ENCODE results near the gene COMP. TPM values are rescaled to one million over a fixed set of nuclear protein-coding genes. Genes with fewer than 3 reads are reported as not detected.
A peak's percentile ranks its signal among the peaks of the same experiment; 100 is the strongest.

Gene COMP
- 1.5 TPM for polyA plus RNA-seq (2013, experiment 1 of 2)
- 0.86 TPM for polyA plus RNA-seq (2013, experiment 2 of 2)

GRCh38 chr19:18790566-18791314, at the start of gene COMP:
COMP (minus strand) TSS chr19:18791305; CDS start chr19:18791269, 36 bp downstream.
- Histone ChIP-seq H3K4me1 (ENCODE audit: control insufficient read depth, insufficient read depth, low read length, poor library complexity, severe bottlenecking) (peaks cover 3% of the 10 kb centered on the region), H3K4me3 (ENCODE audit: extremely low read depth, insufficient read depth, low read length, poor library complexity, severe bottlenecking) (peak within 1 kb of the TSS; percentile 1), H3K27ac (ENCODE audit: low read depth, low read length, severe bottlenecking) (no peak within 1 kb of the TSS), H3K36me3 (ENCODE audit: control insufficient read depth, insufficient read depth, low read length) (no peaks in the 10 kb centered on the region), H3K9me3 (ENCODE audit: control insufficient read depth, low read length) (no peaks in the 10 kb centered on the region)
- 5 to 6% methylated on average over 51 to 56 of the region's 61 CpGs for WGBS, 2 experiments (ENCODE audit: insufficient coverage in 2 of 2)

DNA sequence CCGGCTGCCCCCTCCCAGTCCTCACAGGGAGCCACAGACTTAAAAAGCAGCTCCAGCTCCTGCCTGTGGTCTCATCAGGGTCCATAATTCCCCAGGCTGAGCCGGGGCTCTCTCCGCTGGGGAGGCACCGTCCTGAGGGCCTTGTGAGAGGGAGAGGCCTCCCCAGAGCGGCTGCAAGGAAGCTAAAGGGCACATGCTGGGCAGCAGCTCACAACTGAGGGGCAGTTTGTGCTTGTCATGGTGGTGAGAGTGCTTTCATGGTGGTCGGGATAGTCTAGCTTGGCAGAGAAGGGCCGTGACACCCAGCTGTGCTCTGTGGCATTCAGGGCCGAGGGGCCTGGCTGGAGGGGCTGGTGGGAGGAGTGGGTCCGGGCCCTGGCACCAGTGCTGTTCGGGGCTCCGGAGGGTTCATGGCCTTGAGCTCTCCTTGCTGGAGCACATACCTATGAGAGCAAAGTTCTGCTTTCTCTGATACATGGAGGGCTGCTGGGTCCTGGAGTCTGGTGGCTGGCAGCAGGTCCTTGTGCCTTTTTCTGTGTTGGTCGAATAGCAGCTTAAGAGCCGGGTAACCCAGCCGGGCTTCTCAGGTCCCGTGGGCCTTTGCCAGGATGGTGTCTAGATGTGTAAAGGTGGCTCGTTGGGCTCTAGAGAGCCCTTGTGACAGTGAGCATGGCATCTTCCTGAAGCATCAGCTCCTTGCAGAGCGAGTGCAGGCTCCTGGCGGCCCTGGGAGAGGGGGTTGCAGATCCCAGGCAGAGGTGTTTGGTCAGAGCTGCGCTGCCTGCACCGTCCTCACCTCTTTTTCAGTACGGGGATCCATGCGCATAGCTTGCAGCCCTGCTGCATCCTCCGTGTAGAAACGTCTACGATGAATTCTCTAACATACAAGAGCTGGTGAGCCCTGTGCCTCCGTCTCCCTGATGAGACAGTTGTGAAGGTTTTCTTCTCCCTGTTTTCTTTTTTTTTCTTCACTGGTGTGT, 49.5 kb upstream of the COMP start:
- H3K4me3 ChIP-seq (ENCODE audit: extremely low read depth, insufficient read depth, low read length, poor library complexity, severe bottlenecking): no peak overlapping the region
- peaks cover 42% of the 10 kb centered on the region for H3K36me3 ChIP-seq (ENCODE audit: control insufficient read depth, insufficient read depth, low read length)
- peaks cover 9% of the 10 kb centered on the region for H3K4me1 ChIP-seq (ENCODE audit: control insufficient read depth, insufficient read depth, low read length, poor library complexity, severe bottlenecking)
- no peaks in the 10 kb centered on the region for H3K9me3 ChIP-seq (ENCODE audit: control insufficient read depth, low read length)
- no peak overlapping the region for H3K27ac ChIP-seq (ENCODE audit: low read depth, low read length, severe bottlenecking)
- WGBS, 2 experiments (ENCODE audit: insufficient coverage in 2 of 2): 89 to 91% methylated on average over 22 to 24 of the region's 26 CpGs

DNA sequence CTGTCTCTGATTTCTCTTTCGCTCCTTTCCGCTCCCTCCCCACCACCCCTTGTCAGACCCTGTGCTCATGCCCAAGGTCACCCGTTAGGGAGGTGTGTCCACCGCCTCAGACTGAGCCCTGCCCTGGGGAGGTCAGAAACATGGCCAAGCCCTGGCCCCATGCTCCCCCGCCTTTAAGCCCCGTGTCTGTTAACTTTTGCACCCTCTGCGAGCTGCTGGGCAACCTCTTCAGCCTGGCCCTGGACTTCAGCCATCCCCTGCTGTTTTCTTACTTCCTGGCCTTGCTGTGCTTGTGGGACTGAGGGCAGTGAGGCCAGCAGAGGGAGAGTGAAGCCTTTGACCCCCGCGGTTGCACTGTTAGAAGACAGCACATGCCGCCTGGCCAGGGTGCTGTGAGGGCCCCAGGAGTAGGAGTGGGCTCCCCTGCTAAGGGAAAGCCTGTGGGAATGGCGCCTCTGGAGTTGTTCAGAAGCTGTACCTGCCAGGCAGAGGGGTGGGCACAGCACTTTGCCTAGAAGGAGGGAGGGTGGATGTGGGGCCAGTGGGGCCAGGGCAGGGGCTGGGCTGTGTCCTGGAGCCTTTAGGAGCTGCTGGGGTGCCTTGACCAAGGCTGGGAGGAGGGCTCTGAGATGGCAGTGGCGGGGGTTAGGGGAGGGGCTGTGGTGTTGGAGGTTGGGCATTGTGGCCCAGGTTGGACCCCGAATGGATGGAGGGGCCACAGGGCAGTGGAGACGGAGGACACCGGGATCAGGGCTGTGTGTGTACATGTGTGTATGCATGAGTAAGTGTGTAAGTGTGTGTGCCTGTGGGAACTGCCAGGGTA, 48.6 kb upstream of the COMP start:
- Histone ChIP-seq H3K27ac (ENCODE audit: low read depth, low read length, severe bottlenecking) (no peak overlapping the region), H3K4me1 (ENCODE audit: control insufficient read depth, insufficient read depth, low read length, poor library complexity, severe bottlenecking) (peaks cover 10% of the 10 kb centered on the region), H3K36me3 (ENCODE audit: control insufficient read depth, insufficient read depth, low read length) (peaks cover 48% of the 10 kb centered on the region), H3K4me3 (ENCODE audit: extremely low read depth, insufficient read depth, low read length, poor library complexity, severe bottlenecking) (no peak overlapping the region), H3K9me3 (ENCODE audit: control insufficient read depth, low read length) (no peaks in the 10 kb centered on the region)
- 88 to 92% methylated on average over 12 to 14 of the region's 15 CpGs for WGBS, 2 experiments (ENCODE audit: insufficient coverage in 2 of 2)

DNA sequence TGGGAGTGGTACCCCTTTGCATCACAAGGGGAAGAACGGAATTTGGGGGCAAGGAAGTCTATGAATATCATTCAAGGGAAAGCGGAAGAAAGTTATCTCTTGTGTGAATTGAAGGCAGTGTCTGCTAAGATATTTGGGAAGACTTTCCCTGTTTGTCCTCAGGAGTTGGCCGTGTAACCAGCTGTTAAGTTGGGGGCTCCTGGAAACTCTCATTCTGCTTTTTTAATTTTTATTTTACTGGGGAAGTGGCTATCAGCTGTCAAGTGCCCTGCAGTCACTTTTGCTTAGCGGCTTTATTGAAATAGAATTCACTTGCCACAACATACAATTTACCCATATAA, 43.5 kb upstream of the COMP start:
- Histone ChIP-seq H3K4me3 (ENCODE audit: extremely low read depth, insufficient read depth, low read length, poor library complexity, severe bottlenecking) (no peak overlapping the region), H3K36me3 (ENCODE audit: control insufficient read depth, insufficient read depth, low read length) (peaks cover 55% of the 10 kb centered on the region), H3K27ac (ENCODE audit: low read depth, low read length, severe bottlenecking) (no peak overlapping the region), H3K9me3 (ENCODE audit: control insufficient read depth, low read length) (no peaks in the 10 kb centered on the region), H3K4me1 (ENCODE audit: control insufficient read depth, insufficient read depth, low read length, poor library complexity, severe bottlenecking) (peaks cover 19% of the 10 kb centered on the region)
- WGBS, 2 experiments (ENCODE audit: insufficient coverage in 2 of 2): 84 to 96% methylated on average over 3 of the region's 4 CpGs

- no peak overlapping the region for H3K27ac ChIP-seq (ENCODE audit: low read depth, low read length, severe bottlenecking)
- peaks cover 51% of the 10 kb centered on the region for H3K36me3 ChIP-seq (ENCODE audit: control insufficient read depth, insufficient read depth, low read length)
- peak overlapping the region; percentile 79 for H3K4me3 ChIP-seq (ENCODE audit: extremely low read depth, insufficient read depth, low read length, poor library complexity, severe bottlenecking)
- peaks cover 15% of the 10 kb centered on the region for H3K4me1 ChIP-seq (ENCODE audit: control insufficient read depth, insufficient read depth, low read length, poor library complexity, severe bottlenecking)
- 61 to 63% methylated on average over 11 to 13 of the region's 18 CpGs for WGBS, 2 experiments (ENCODE audit: insufficient coverage in 2 of 2)
- no peaks in the 10 kb centered on the region for H3K9me3 ChIP-seq (ENCODE audit: control insufficient read depth, low read length)
Observed at GRCh38 chr19:18833849-18834643, 42.9 kb upstream of the COMP start.

GRCh38 chr19:18833141-18833476, 42.0 kb upstream of the COMP start:
- H3K36me3 ChIP-seq (ENCODE audit: control insufficient read depth, insufficient read depth, low read length): peaks cover 44% of the 10 kb centered on the region
- H3K27ac ChIP-seq (ENCODE audit: low read depth, low read length, severe bottlenecking): no peak overlapping the region
- H3K4me1 ChIP-seq (ENCODE audit: control insufficient read depth, insufficient read depth, low read length, poor library complexity, severe bottlenecking): peaks cover 15% of the 10 kb centered on the region
- 8 to 13% methylated on average over 7 of the region's 9 CpGs for whole genome bisulfite sequencing, 2 experiments (ENCODE audit: insufficient coverage in 2 of 2)
- H3K9me3 ChIP-seq (ENCODE audit: control insufficient read depth, low read length): no peaks in the 10 kb centered on the region
- H3K4me3 ChIP-seq (ENCODE audit: extremely low read depth, insufficient read depth, low read length, poor library complexity, severe bottlenecking): peak overlapping the region; percentile 79

- 0 to 1% methylated on average over 53 to 68 of the region's 69 CpGs for WGBS, 2 experiments (ENCODE audit: insufficient coverage in 2 of 2)
- H3K4me3 ChIP-seq (ENCODE audit: extremely low read depth, insufficient read depth, low read length, poor library complexity, severe bottlenecking): peak overlapping the region; percentile 79
- H3K9me3 ChIP-seq (ENCODE audit: control insufficient read depth, low read length): no peaks in the 10 kb centered on the region
- peak overlapping the region; percentile 62 for H3K27ac ChIP-seq (ENCODE audit: low read depth, low read length, severe bottlenecking)
- peaks cover 15% of the 10 kb centered on the region for H3K4me1 ChIP-seq (ENCODE audit: control insufficient read depth, insufficient read depth, low read length, poor library complexity, severe bottlenecking)
- H3K36me3 ChIP-seq (ENCODE audit: control insufficient read depth, insufficient read depth, low read length): peaks cover 39% of the 10 kb centered on the region
Observed at GRCh38 chr19:18832306-18833140, 41.4 kb upstream of the COMP start.

- H3K27ac ChIP-seq (ENCODE audit: low read depth, low read length, severe bottlenecking): peak within 1 kb of the TSS; percentile 62
- WGBS, 2 experiments (ENCODE audit: insufficient coverage in 2 of 2): 1 to 3% methylated on average over 78 to 91 of the region's 96 CpGs
Observed at GRCh38 chr19:18831524-18832305, 40.6 kb upstream of the COMP start, which contains the start of gene UPF1. UPF1 (plus strand) TSS chr19:18831959; CDS start chr19:18832210, 251 bp downstream.

GRCh38 chr19:18830488-18830887, 39.4 kb upstream of the COMP start:
- peaks cover 15% of the 10 kb centered on the region for H3K4me1 ChIP-seq (ENCODE audit: control insufficient read depth, insufficient read depth, low read length, poor library complexity, severe bottlenecking)
- 63 to 100% methylated on average over 1 of the region's 2 CpGs for WGBS, 2 experiments (ENCODE audit: insufficient coverage in 2 of 2)
- peaks cover 21% of the 10 kb centered on the region for H3K36me3 ChIP-seq (ENCODE audit: control insufficient read depth, insufficient read depth, low read length)
- H3K4me3 ChIP-seq (ENCODE audit: extremely low read depth, insufficient read depth, low read length, poor library complexity, severe bottlenecking): no peak overlapping the region
- H3K9me3 ChIP-seq (ENCODE audit: control insufficient read depth, low read length): peaks cover 7% of the 10 kb centered on the region
- no peak overlapping the region for H3K27ac ChIP-seq (ENCODE audit: low read depth, low read length, severe bottlenecking)

More at GRCh38 chr19:18831524-18832305, 40.6 kb upstream of the COMP start, which contains the start of gene UPF1:
- H3K4me1 ChIP-seq (ENCODE audit: control insufficient read depth, insufficient read depth, low read length, poor library complexity, severe bottlenecking): peaks cover 15% of the 10 kb centered on the region
- H3K9me3 ChIP-seq (ENCODE audit: control insufficient read depth, low read length): peaks cover 7% of the 10 kb centered on the region
- H3K4me3 ChIP-seq (ENCODE audit: extremely low read depth, insufficient read depth, low read length, poor library complexity, severe bottlenecking): peak within 1 kb of the TSS; percentile 79
- peaks cover 34% of the 10 kb centered on the region for H3K36me3 ChIP-seq (ENCODE audit: control insufficient read depth, insufficient read depth, low read length)
